Thoracic aorta (tissue), 2 donors: ENCODE data around the gene ERMARD. TPM values are rescaled to one million over a fixed set of nuclear protein-coding genes. Genes with fewer than 3 reads are reported as not detected.

ENCODE experiments used
- ATAC-seq: fragments of 150-250 bp; one replicate; pipeline ENCODE4 v1.8.0; 2017; ENCODE audit warnings: low read depth; ENCODE audit not compliant: insufficient number of reproducible peaks, low FRiP score
- DNase-seq: peaks from one replicate; pipeline ENCODE4 v3.0.0-alpha.2; 2020; ENCODE audit warnings: low spot score
- H3K27ac ChIP-seq, 2 donors: fragments of 200-600 bp; sonication (generic); 1 replicate in 1 of 2; 2 replicates in 1 of 2; pipeline ENCODE4 v1.5.1; 2016; ENCODE audit warnings: mild to moderate bottlenecking in 2 of 2, moderate library complexity in 2 of 2
- H3K27me3 ChIP-seq: fragments of 200-600 bp; sonication (generic); replicated peaks from 2 replicates; pipeline ENCODE4 v1.6.0; 2016; ENCODE audit warnings: mild to moderate bottlenecking; ENCODE audit not compliant: insufficient read depth
- H3K36me3 ChIP-seq: fragments of 200-600 bp; sonication (generic); one replicate; pipeline ENCODE4 v1.5.1; 2016
- H3K4me1 ChIP-seq, 2 donors: fragments of 200-600 bp; sonication (generic); 1 replicate in 1 of 2; 2 replicates in 1 of 2; pipeline versions ENCODE4 v1.5.1 to v1.6.0; 2016; ENCODE audit warnings: low read depth in 2 of 2, mild to moderate bottlenecking in 1 of 2; ENCODE audit not compliant: control insufficient read depth in 1 of 2
- H3K4me3 ChIP-seq: fragments of 200-600 bp; sonication (generic); 2 replicates; pipeline ENCODE4 v1.5.1; 2016; ENCODE audit warnings: mild to moderate bottlenecking
- H3K9me3 ChIP-seq: fragments of 200-600 bp; sonication (generic); 2 replicates; pipeline ENCODE4 v1.5.1; 2016
- CTCF ChIP-seq: fragments of 200-600 bp; sonication (generic); IDR thresholded peaks from one replicate; pipeline ENCODE4 v1.5.1; 2019; ENCODE audit warnings: antibody characterized with exemption
- total RNA-seq, 2 donors: library from RNA; depleted of rRNA; stranded (reverse); fragments of >200 nt; gene quantifications; one replicate each; pipeline versions ENCODE4 v1.1.0 to v1.2.3, GENCODE V29; 2016

Gene ERMARD
- total RNA-seq = 10 to 100 TPM; 13.7 to 27.1 TPM

DNA sequence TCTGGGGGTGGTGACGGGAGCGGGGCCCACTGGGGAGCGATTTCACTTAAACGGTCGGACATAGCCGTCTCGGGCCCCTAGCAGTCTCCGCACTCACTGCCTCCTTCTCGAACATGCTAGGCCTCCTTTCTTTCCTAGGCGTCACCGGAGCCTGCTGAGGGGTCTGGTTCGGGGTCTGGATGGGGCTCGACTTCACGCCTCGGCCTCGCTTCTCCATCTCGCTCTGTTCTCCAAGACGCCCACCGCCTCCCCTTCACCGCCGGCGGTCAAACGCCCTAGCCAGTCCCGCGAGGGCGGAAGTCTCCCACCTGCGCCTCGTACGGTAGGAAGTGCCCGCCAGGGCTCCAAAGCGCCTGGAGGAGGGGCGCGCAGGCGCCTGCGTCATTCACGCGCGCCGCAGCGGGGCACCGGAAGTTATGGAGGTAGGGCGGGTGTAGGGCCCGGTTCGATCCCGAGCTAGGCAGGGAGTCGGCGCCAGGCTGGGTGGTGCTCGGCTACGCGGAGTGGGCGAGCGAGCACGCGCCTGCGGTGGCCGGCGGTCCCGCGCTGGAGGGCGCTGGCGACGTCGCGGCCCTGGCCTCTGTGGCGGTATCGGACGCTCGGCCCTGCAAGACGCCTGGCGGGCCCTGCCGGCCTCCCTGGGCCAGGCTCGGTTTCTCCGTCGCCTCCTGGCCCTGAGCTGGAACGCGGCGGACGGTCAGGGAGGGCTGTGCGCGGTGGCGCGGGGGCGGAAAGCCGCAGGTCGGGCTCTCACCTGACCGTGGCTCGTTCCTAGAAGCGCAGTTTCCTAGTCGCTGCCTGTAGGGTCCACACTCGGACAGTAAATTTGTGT lies at the start of gene ERMARD, which contains the start of gene DYNLT2:
TSS of gene ERMARD (plus strand) at position 381 of the 832 bp plus-strand sequence. CDS start at position 417, 36 bp downstream.
TSS of gene DYNLT2 (minus strand) at position 331 of the 832 bp plus-strand sequence. CDS start at position 217, 114 bp downstream.
- no peaks in the 10 kb centered on the region for H3K27me3 ChIP-seq
- H3K27ac ChIP-seq = peak within 1 kb of the TSS; percentile 91 to 97
- H3K4me3 ChIP-seq = peak within 1 kb of the TSS; percentile 88
- TF ChIP-seq CTCF = peak; percentile 30
- peak; percentile 61 for DNase-seq
- peak; percentile 87 for ATAC-seq
- H3K36me3 ChIP-seq = no peaks in the 10 kb centered on the region
- no peaks in the 10 kb centered on the region for H3K9me3 ChIP-seq
- H3K4me1 ChIP-seq = peaks cover 14 to 19% of the 10 kb centered on the region in 2 donors

- H3K36me3 ChIP-seq = no peaks in the 10 kb centered on the region
- ATAC-seq (peak; percentile 95), DNase-seq (peak; percentile 91)
- peaks cover 24 to 28% of the 10 kb centered on the region in 2 donors for H3K4me1 ChIP-seq
- H3K9me3 ChIP-seq = no peaks in the 10 kb centered on the region
- peak within 1 kb of the TSS; percentile 89 for H3K4me3 ChIP-seq
- H3K27me3 ChIP-seq = no peaks in the 10 kb centered on the region
- no peak for TF ChIP-seq CTCF
- peak within 1 kb of the TSS; percentile 94 for H3K27ac ChIP-seq
These were observed 49.2 kb upstream of the ERMARD start, which contains the start of the genes C6orf120 and WDR27 for GRCh38 chr6:169701954-169702839. C6orf120 (plus strand) TSS chr6:169702126; CDS start chr6:169702460, 334 bp downstream. WDR27 (minus strand) TSS chr6:169702029; CDS start chr6:169689005, 13,024 bp downstream.

DNA sequence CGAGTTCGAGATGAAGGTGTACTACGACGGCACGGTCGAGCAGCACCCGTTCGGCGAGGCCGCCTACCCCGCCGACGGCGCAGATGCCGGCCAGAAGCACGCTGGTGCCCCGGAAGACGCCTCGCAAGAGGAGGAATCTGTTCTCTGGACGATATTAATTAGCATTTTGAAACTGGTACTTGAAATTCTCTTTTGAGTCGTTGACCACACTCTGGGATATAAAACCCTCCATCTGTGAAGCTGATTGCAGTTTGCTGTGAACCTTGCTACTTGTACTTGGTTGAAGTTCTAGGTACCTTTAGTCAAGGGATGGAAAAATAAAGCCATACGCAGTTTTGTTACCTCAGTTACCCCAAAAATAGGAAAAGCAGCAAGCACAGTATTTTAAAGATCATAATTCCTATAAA lies 48.6 kb upstream of the ERMARD start:
- Histone ChIP-seq H3K4me3 (peak overlapping the region; percentile 89), H3K36me3 (no peaks in the 10 kb centered on the region), H3K27me3 (no peaks in the 10 kb centered on the region), H3K4me1 (peaks cover 24 to 28% of the 10 kb centered on the region in 2 donors), H3K27ac (peak overlapping the region; percentile 94), H3K9me3 (no peaks in the 10 kb centered on the region)
- no peak for TF ChIP-seq CTCF
- ATAC-seq = no peak
- no peak for DNase-seq

DNA sequence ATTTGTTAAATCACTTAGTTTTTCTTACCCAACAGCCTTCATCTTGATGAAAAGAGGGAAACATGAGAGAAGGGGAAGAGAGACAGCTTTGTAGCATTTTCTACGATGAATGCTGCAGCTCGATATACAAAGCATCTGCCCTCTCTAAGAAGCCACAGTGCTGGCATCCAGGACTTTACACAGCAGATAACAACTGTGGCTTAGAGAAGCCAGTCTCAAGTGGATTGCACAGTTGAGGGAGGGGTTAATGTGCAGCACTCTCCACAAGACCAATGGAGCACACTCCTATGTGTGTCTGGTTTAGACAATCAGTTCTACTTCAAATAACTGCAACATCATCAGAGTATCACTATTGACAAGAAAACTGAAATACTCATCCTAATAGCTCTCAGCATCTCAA lies 43.6 kb upstream of the ERMARD start:
- ATAC-seq = no peak
- Histone ChIP-seq H3K27ac (no peak overlapping the region), H3K4me1 (peaks cover 16 to 18% of the 10 kb centered on the region in 2 donors), H3K27me3 (no peaks in the 10 kb centered on the region), H3K36me3 (peaks cover 12% of the 10 kb centered on the region), H3K4me3 (no peak overlapping the region), H3K9me3 (no peaks in the 10 kb centered on the region)
- TF ChIP-seq CTCF = no peak
- DNase-seq = no peak
